DND-41 (cell line): ENCODE measurements around the gene PROSER3.

Experiments used
- ATAC-seq: fragments of 200-7000 bp; cut with Tn5 transposase; 3 replicates; pipeline ENCODE4 v1.9.1; 2021; ENCODE audit warnings: low read depth; ENCODE audit not compliant: insufficient read depth
- DNase-seq: peaks from one replicate; pipeline ENCODE4 v3.0.0-alpha.2; 2020
- H2AFZ ChIP-seq: 2 replicates; pipeline ENCODE4 v1.6.0; 2012; ENCODE audit warnings: low read depth, low read length
- H3K27ac ChIP-seq: 2 replicates; pipeline ENCODE4 v1.5.1; 2012; ENCODE audit warnings: low read length, inconsistent platforms
- H3K27me3 ChIP-seq: fragments of 200-600 bp; sonication (generic); 2 replicates; pipeline ENCODE4 v1.6.0; 2012; ENCODE audit warnings: low read length, mild to moderate bottlenecking, inconsistent platforms; ENCODE audit not compliant: insufficient read depth, poor library complexity
- H3K36me3 ChIP-seq: 2 replicates; pipeline ENCODE4 v1.5.1; 2012; ENCODE audit warnings: low read length, inconsistent platforms; ENCODE audit not compliant: insufficient read depth
- H3K4me1 ChIP-seq: 2 replicates; pipeline ENCODE4 v1.5.1; 2012; ENCODE audit warnings: mild to moderate bottlenecking, low read length; ENCODE audit not compliant: insufficient read depth
- H3K4me2 ChIP-seq: 2 replicates; pipeline ENCODE4 v1.6.0; 2012; ENCODE audit warnings: mild to moderate bottlenecking, moderate library complexity, low read length, inconsistent platforms; ENCODE audit not compliant: insufficient read depth
- H3K4me3 ChIP-seq, 2 experiments: fragments of 200-600 bp in 1 of 2; shearing (Covaris generic) in 1 of 2; 2 replicates each; pipeline ENCODE4 v1.5.1; 2012 to 2016; ENCODE audit warnings: inconsistent platforms in 2 of 2, low read length in 2 of 2, mild to moderate bottlenecking in 2 of 2, low read depth in 1 of 2, moderate library complexity in 1 of 2
- H3K79me2 ChIP-seq: 2 replicates; pipeline ENCODE4 v1.6.0; 2012; ENCODE audit warnings: low read length, inconsistent platforms; ENCODE audit not compliant: insufficient read depth
- H3K9ac ChIP-seq: 2 replicates; pipeline ENCODE4 v1.6.0; 2012; ENCODE audit warnings: low read depth, mild to moderate bottlenecking, inconsistent platforms, low read length, moderate library complexity
- H3K9me3 ChIP-seq: 2 replicates; pipeline ENCODE4 v1.5.1; 2012; ENCODE audit warnings: low read length, moderate library complexity, mild to moderate bottlenecking, inconsistent platforms; ENCODE audit not compliant: insufficient read depth, severe bottlenecking
- H4K20me1 ChIP-seq: 2 replicates; pipeline ENCODE4 v1.6.0; 2012; ENCODE audit warnings: low read length; ENCODE audit not compliant: insufficient read depth
- CTCF ChIP-seq: IDR thresholded peaks from 2 replicates; pipeline ENCODE4 v1.5.1; 2012; ENCODE audit warnings: borderline replicate concordance, low read length, moderate library complexity, mild to moderate bottlenecking; ENCODE audit not compliant: poor library complexity, severe bottlenecking; ENCODE audit errors: extremely low read depth
- EZH2 ChIP-seq: IDR thresholded peaks from 3 replicates; pipeline ENCODE4 v1.6.1; 2012; ENCODE audit warnings: borderline replicate concordance, low read depth, mild to moderate bottlenecking, moderate library complexity, low read length, inconsistent platforms; ENCODE audit not compliant: severe bottlenecking

The PROSER3 gene

GRCh38 chr19:35801828-35802227 is 43.9 kb downstream of the PROSER3 start:
- ATAC-seq = no peak

GRCh38 chr19:35805526-35806102 is 47.6 kb downstream of the PROSER3 start:
- H3K27me3 ChIP-seq = no peaks in the 10 kb centered on the region
- H2AFZ ChIP-seq = no peak overlapping the region
- no peak for ATAC-seq
- no peaks in the 10 kb centered on the region for H3K9me3 ChIP-seq
- H4K20me1 ChIP-seq = no peaks in the 10 kb centered on the region
- H3K9ac ChIP-seq = no peak overlapping the region
- no peaks in the 10 kb centered on the region for H3K36me3 ChIP-seq
- no peaks in the 10 kb centered on the region for H3K4me1 ChIP-seq
- TF ChIP-seq EZH2 (no peak), CTCF (no peak)
- H3K27ac ChIP-seq = no peak overlapping the region
- H3K4me2 ChIP-seq = no peak overlapping the region
- no peaks in the 10 kb centered on the region for H3K79me2 ChIP-seq
- no peak for DNase-seq
- H3K4me3 ChIP-seq = no peak overlapping the region

More at GRCh38 chr19:35801828-35802227, 43.9 kb downstream of the PROSER3 start:
- no peak overlapping the region for H3K4me2 ChIP-seq
- no peaks in the 10 kb centered on the region for H4K20me1 ChIP-seq
- H3K79me2 ChIP-seq = no peaks in the 10 kb centered on the region
- no peaks in the 10 kb centered on the region for H3K4me1 ChIP-seq
- H3K4me3 ChIP-seq = no peak overlapping the region
- no peaks in the 10 kb centered on the region for H3K9me3 ChIP-seq
- TF ChIP-seq CTCF = no peak
- no peak for TF ChIP-seq EZH2
- H3K27ac ChIP-seq = no peak overlapping the region
- no peaks in the 10 kb centered on the region for H3K36me3 ChIP-seq
- no peak overlapping the region for H3K9ac ChIP-seq
- no peak for DNase-seq
- no peak overlapping the region for H2AFZ ChIP-seq
- H3K27me3 ChIP-seq = no peaks in the 10 kb centered on the region

- Histone ChIP-seq H3K27me3 (no peaks in the 10 kb centered on the region), H3K4me1 (no peaks in the 10 kb centered on the region), H2AFZ (no peak overlapping the region), H3K4me2 (no peak overlapping the region), H3K4me3 (no peak overlapping the region), H3K9me3 (no peaks in the 10 kb centered on the region), H3K9ac (no peak overlapping the region), H3K36me3 (no peaks in the 10 kb centered on the region), H3K79me2 (no peaks in the 10 kb centered on the region), H3K27ac (no peak overlapping the region), H4K20me1 (no peaks in the 10 kb centered on the region)
- ATAC-seq = no peak
- no peak for DNase-seq
- no peak for TF ChIP-seq EZH2
- no peak for TF ChIP-seq CTCF
These were observed 48.6 kb downstream of the PROSER3 start for GRCh38 chr19:35806597-35806996.
